H9 (cell line): ENCODE data around the gene TM7SF3. TPM values are rescaled to one million over a fixed set of nuclear protein-coding genes. Genes with fewer than 3 reads are reported as not detected.

Source experiments
- DNase-seq: peaks from one replicate; pipeline ENCODE4 v3.0.0-alpha.2; 2017
- H2AFZ ChIP-seq: one replicate; pipeline ENCODE4 v1.6.1; 2013; ENCODE audit warnings: mild to moderate bottlenecking, low read length, control low read depth, moderate library complexity
- H2AK5ac ChIP-seq: 2 replicates; pipeline ENCODE4 v1.6.1; 2013; ENCODE audit warnings: low read length, control low read depth, mixed read lengths; ENCODE audit not compliant: insufficient read length
- H2BK120ac ChIP-seq: one replicate; pipeline ENCODE4 v1.6.1; 2013; ENCODE audit warnings: low read depth, mild to moderate bottlenecking, low read length, control low read depth, inconsistent platforms; ENCODE audit not compliant: poor library complexity, severe bottlenecking
- H2BK12ac ChIP-seq: 2 replicates; pipeline ENCODE4 v1.6.1; 2013; ENCODE audit warnings: low read length, control low read depth, mixed read lengths, low read depth; ENCODE audit not compliant: insufficient read length
- H2BK15ac ChIP-seq: 2 replicates; pipeline ENCODE4 v1.6.1; 2013; ENCODE audit warnings: low read depth, low read length, control low read depth
- H2BK20ac ChIP-seq: one replicate; pipeline ENCODE4 v1.6.1; 2013; ENCODE audit warnings: low read depth, mild to moderate bottlenecking, low read length, control low read depth, inconsistent platforms; ENCODE audit not compliant: poor library complexity, severe bottlenecking
- H2BK5ac ChIP-seq: 2 replicates; pipeline ENCODE4 v1.6.1; 2013; ENCODE audit warnings: low read length, control low read depth, mixed read lengths; ENCODE audit not compliant: insufficient read length
- H3K14ac ChIP-seq: 2 replicates; pipeline ENCODE4 v1.6.1; 2013; ENCODE audit warnings: low read length, control low read depth; ENCODE audit not compliant: insufficient read depth
- H3K18ac ChIP-seq: 2 replicates; pipeline ENCODE4 v1.6.1; 2013; ENCODE audit warnings: low read depth, mild to moderate bottlenecking, mixed read lengths, low read length, control low read depth; ENCODE audit not compliant: insufficient read length
- H3K23ac ChIP-seq: 2 replicates; pipeline ENCODE4 v1.6.1; 2013; ENCODE audit warnings: low read length, control low read depth, mixed read lengths, low read depth; ENCODE audit not compliant: insufficient read length
- H3K23me2 ChIP-seq: 2 replicates; pipeline ENCODE4 v1.6.1; 2013; ENCODE audit warnings: low read depth, mild to moderate bottlenecking, mixed read lengths, low read length, control low read depth; ENCODE audit not compliant: insufficient read length, poor library complexity, severe bottlenecking
- H3K27ac ChIP-seq: 2 replicates; pipeline ENCODE4 v1.5.1; 2013; ENCODE audit warnings: low read length, control low read depth, mixed read lengths, low read depth; ENCODE audit not compliant: insufficient read length
- H3K27me3 ChIP-seq: 2 replicates; pipeline ENCODE4 v1.6.1; 2013; ENCODE audit warnings: low read length, control low read depth, inconsistent platforms; ENCODE audit not compliant: insufficient read depth
- H3K4ac ChIP-seq: 2 replicates; pipeline ENCODE4 v1.6.1; 2013; ENCODE audit warnings: low read depth, mild to moderate bottlenecking, control low read depth, inconsistent platforms, low read length, moderate library complexity
- H3K4me1 ChIP-seq: 2 replicates; pipeline ENCODE4 v1.6.1; 2013; ENCODE audit warnings: low read length, control low read depth, inconsistent platforms; ENCODE audit not compliant: insufficient read depth
- H3K4me2 ChIP-seq: 2 replicates; pipeline ENCODE4 v1.6.1; 2013; ENCODE audit warnings: low read length, control low read depth, mixed read lengths; ENCODE audit not compliant: insufficient read length, insufficient read depth
- H3K56ac ChIP-seq: 2 replicates; pipeline ENCODE4 v1.6.1; 2013; ENCODE audit warnings: low read depth, mild to moderate bottlenecking, mixed read lengths, low read length, control low read depth; ENCODE audit not compliant: insufficient read length
- H3K79me1 ChIP-seq: 2 replicates; pipeline ENCODE4 v1.6.1; 2013; ENCODE audit warnings: low read depth, mild to moderate bottlenecking, moderate library complexity, low read length, control low read depth, inconsistent platforms; ENCODE audit not compliant: insufficient read depth, poor library complexity, severe bottlenecking
- H3K79me2 ChIP-seq: 2 replicates; pipeline ENCODE4 v1.6.1; 2013; ENCODE audit warnings: low read length, control low read depth, inconsistent platforms; ENCODE audit not compliant: insufficient read depth
- H3K9ac ChIP-seq: 2 replicates; pipeline ENCODE4 v1.6.1; 2013; ENCODE audit warnings: low read length, control low read depth, mixed read lengths; ENCODE audit not compliant: insufficient read length; ENCODE audit errors: extremely low read depth
- H3K9me3 ChIP-seq: one replicate; pipeline ENCODE4 v1.6.1; 2013; ENCODE audit warnings: low read depth, low read length, inconsistent platforms; ENCODE audit not compliant: control insufficient read depth
- H3T11ph ChIP-seq: one replicate; pipeline ENCODE4 v1.6.1; 2013; ENCODE audit warnings: mild to moderate bottlenecking, low read length, control low read depth, inconsistent platforms
- H4K20me1 ChIP-seq: one replicate; pipeline ENCODE4 v1.6.1; 2013; ENCODE audit not compliant: control insufficient read depth, insufficient read length, insufficient read depth
- H4K5ac ChIP-seq: 2 replicates; pipeline ENCODE4 v1.6.1; 2013; ENCODE audit warnings: low read depth, mild to moderate bottlenecking, mixed read lengths, low read length, control low read depth; ENCODE audit not compliant: insufficient read length
- H4K8ac ChIP-seq: replicated peaks from 2 replicates; pipeline ENCODE4 v1.6.1; 2013; ENCODE audit warnings: low read length, control low read depth, mixed read lengths, low read depth; ENCODE audit not compliant: insufficient read length
- H4K91ac ChIP-seq: 2 replicates; pipeline ENCODE4 v1.6.1; 2013; ENCODE audit warnings: low read depth, mild to moderate bottlenecking, moderate library complexity, mixed read lengths, low read length, control low read depth; ENCODE audit not compliant: insufficient read length
- H3K27ac Mint-ChIP-seq, 3 experiments: 2 replicates in 2 of 3; 3 replicates in 1 of 3; pipeline ENCODE4 v1.8.0; 2020 to 2021; ENCODE audit warnings: mixed read lengths in 3 of 3, mild to moderate bottlenecking in 1 of 3, moderate library complexity in 1 of 3
- H3K27me3 Mint-ChIP-seq: 2 replicates; pipeline ENCODE4 v1.8.0; 2021; ENCODE audit warnings: low read depth, mild to moderate bottlenecking, moderate library complexity, mixed read lengths
- H3K36me3 Mint-ChIP-seq, 3 experiments: 2 replicates in 2 of 3; 3 replicates in 1 of 3; pipeline ENCODE4 v1.8.0; 2020 to 2021; ENCODE audit warnings: low read depth in 3 of 3, mixed read lengths in 3 of 3; ENCODE audit not compliant: insufficient read depth in 1 of 3
- H3K4me1 Mint-ChIP-seq, 2 experiments: 2 replicates each; pipeline ENCODE4 v1.8.0; 2020; ENCODE audit warnings: mixed read lengths in 2 of 2
- H3K4me3 Mint-ChIP-seq, 2 experiments: 2 replicates in 1 of 2; 3 replicates in 1 of 2; pipeline ENCODE4 v1.8.0; 2020 to 2021; ENCODE audit warnings: mild to moderate bottlenecking in 2 of 2, mixed read lengths in 2 of 2, moderate library complexity in 1 of 2
- H3K9me3 Mint-ChIP-seq, 2 experiments: 2 replicates in 1 of 2; 3 replicates in 1 of 2; pipeline ENCODE4 v1.8.0; 2020; ENCODE audit warnings: mild to moderate bottlenecking in 2 of 2, mixed read lengths in 2 of 2, moderate library complexity in 1 of 2
- CTCF ChIP-seq: fragments of 200-600 bp; sonication (generic); conservative IDR thresholded peaks from 3 replicates; pipeline ENCODE4 v1.8.0; 2021; ENCODE audit warnings: antibody characterized with exemption, mild to moderate bottlenecking
- WGBS: extraction: QIAGEN DNeasy Blood & Tissue Kit; methylation state at CpG from one replicate; pipeline ENCODE4 v1.1.7; 2013; ENCODE audit warnings: missing lambda C conversion rate, low lambda C conversion rate, mixed read lengths; ENCODE audit not compliant: insufficient read length; ENCODE audit errors: extremely low coverage; 5-methylcytosine and 5-hydroxymethylcytosine counted together
- total RNA-seq: library from RNA; stranded (reverse); gene quantifications from 2 replicates; pipeline ENCODE4 v1.2.1, GENCODE V29; 2021

Gene TM7SF3
- total RNA-seq, 1 experiment from 2014 or later = 74.9 TPM

- Histone ChIP-seq H4K8ac (no peak overlapping the region), H3T11ph (no peak overlapping the region), H3K79me1 (no peaks in the 10 kb centered on the region), H4K91ac (no peak overlapping the region), H3K4ac (no peak overlapping the region), H3K56ac (no peak overlapping the region), H3K9ac (no peak overlapping the region), H2BK15ac (no peak overlapping the region), H4K5ac (no peak overlapping the region), H3K79me2 (peaks cover 10% of the 10 kb centered on the region; the same call in 1 of the 2 replicates), H3K23ac (no peak overlapping the region), H2BK20ac (no peak overlapping the region), H3K14ac (no peak overlapping the region), H3K4me2 (no peak overlapping the region), H3K27ac (no peak overlapping the region), H2BK5ac (no peak overlapping the region), H3K18ac (no peak overlapping the region), H3K4me1 (peaks cover 2% of the 10 kb centered on the region; the same call in 1 of the 2 replicates), H2BK120ac (no peak overlapping the region), H3K23me2 (no peaks in the 10 kb centered on the region), H2BK12ac (no peak overlapping the region), H2AK5ac (no peak overlapping the region), H2AFZ (no peak overlapping the region), H4K20me1 (no peaks in the 10 kb centered on the region), H3K27me3 (no peaks in the 10 kb centered on the region), H3K9me3 (no peaks in the 10 kb centered on the region)
- Mint-ChIP-seq H3K4me1 (peaks cover 38 to 40% of the 10 kb centered on the region in 2 experiments), H3K27me3 (no peaks in the 10 kb centered on the region), H3K27ac (no peak overlapping the region; a peak in 1 of 7 replicates), H3K9me3 (no peaks in the 10 kb centered on the region), H3K4me3 (no peak overlapping the region), H3K36me3 (peaks cover 0 to 3% (median 0%) of the 10 kb centered on the region in 3 experiments; a peak in 1 of 7 replicates)
- DNase-seq = no peak
- peak; percentile 65 for TF ChIP-seq CTCF
- no CpG with 5 or more reads among the region's 2 CpGs for WGBS
Measured at GRCh38 chr12:27015730-27016076, 1.5 kb upstream of the TM7SF3 start.
